NK-92 (cell line): ENCODE results near the gene EFR3B.
"Not testable (repeated sequence)": the region's sequence is repeated elsewhere in the genome, so short reads cannot be mapped to it uniquely, and the experiment has no call there.

Experiments used
- DNase-seq: peaks from one replicate; lab custom pipeline; 2025; ENCODE audit not compliant: unreplicated experiment; lab: John Stamatoyannopoulos, UW

Gene EFR3B, protein sequence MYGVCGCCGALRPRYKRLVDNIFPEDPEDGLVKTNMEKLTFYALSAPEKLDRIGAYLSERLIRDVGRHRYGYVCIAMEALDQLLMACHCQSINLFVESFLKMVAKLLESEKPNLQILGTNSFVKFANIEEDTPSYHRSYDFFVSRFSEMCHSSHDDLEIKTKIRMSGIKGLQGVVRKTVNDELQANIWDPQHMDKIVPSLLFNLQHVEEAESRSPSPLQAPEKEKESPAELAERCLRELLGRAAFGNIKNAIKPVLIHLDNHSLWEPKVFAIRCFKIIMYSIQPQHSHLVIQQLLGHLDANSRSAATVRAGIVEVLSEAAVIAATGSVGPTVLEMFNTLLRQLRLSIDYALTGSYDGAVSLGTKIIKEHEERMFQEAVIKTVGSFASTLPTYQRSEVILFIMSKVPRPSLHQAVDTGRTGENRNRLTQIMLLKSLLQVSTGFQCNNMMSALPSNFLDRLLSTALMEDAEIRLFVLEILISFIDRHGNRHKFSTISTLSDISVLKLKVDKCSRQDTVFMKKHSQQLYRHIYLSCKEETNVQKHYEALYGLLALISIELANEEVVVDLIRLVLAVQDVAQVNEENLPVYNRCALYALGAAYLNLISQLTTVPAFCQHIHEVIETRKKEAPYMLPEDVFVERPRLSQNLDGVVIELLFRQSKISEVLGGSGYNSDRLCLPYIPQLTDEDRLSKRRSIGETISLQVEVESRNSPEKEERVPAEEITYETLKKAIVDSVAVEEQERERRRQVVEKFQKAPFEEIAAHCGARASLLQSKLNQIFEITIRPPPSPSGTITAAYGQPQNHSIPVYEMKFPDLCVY

GRCh38 chr2:25041928-25042320 is at the start of gene EFR3B:
EFR3B (plus strand) TSS chr2:25042076; CDS start chr2:25042313, 237 bp downstream.
- peak; percentile 21 for DNase-seq

DNA sequence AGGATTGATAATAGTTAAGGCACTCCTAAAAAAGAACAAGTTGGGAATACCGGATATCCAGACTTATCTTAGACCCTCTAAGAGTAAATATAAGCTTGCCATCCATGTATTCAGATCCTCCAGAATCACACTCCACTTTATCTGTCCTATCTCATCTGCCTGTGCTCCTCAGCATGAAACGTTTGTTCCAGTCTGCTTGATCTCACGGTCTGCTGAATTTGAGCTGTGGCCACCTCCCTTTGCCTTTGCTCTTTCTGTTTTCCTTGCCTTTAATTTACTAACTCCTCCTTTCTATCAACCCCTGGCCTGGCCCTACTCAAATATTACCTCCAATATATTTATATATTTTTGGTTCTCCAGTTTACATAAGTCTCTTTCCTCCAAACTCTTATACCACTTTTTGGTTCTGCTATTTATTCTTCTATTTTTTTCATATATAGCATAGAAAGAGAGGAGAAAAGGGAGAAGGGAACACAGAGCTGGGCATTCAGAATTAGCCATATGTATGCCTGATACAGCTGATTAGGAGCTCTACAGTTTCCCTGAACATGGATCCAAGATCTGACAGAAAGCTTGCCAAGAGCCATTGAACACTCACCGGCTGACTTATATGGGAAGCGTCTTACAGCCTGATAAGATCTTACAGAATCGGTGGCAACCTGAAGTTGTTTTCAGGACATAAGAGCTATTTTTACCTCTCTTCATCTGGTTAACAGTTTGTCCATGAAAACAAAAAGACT is 48.3 kb upstream of the EFR3B start:
- DNase-seq: no peak

DNA sequence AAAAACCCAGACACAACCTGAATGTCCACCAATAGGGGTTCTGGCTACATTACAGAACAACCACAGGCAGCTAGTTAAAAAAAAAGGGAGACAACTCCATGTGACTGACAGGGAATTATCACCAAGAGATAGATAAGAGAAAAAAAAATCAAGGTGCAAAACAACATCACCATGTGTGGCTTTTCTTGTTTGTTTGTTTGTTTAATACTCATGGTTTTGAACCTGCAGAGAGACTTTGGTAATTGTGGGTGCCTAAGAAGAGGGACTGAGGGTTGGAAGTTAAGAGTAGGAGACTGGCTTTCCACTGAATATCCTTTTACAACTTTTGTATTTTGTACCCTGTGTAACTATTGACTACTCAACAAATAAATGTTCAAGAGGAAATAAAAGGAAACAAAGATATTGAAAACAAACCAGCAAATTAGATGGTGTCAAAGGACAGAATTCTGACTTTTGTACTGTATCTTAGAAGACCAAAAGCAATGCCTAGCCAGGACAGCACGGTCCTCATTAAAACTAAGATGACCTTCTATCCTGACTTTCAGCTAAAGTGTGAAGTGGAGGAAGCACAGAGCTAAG is 47.6 kb upstream of the EFR3B start:
- no peak for DNase-seq

GRCh38 chr2:24999097-24999496 is 42.8 kb upstream of the EFR3B start:
- not testable (repeated sequence) for DNase-seq

- DNase-seq: no peak
Observed at GRCh38 chr2:25000036-25000435, 41.8 kb upstream of the EFR3B start.

DNA sequence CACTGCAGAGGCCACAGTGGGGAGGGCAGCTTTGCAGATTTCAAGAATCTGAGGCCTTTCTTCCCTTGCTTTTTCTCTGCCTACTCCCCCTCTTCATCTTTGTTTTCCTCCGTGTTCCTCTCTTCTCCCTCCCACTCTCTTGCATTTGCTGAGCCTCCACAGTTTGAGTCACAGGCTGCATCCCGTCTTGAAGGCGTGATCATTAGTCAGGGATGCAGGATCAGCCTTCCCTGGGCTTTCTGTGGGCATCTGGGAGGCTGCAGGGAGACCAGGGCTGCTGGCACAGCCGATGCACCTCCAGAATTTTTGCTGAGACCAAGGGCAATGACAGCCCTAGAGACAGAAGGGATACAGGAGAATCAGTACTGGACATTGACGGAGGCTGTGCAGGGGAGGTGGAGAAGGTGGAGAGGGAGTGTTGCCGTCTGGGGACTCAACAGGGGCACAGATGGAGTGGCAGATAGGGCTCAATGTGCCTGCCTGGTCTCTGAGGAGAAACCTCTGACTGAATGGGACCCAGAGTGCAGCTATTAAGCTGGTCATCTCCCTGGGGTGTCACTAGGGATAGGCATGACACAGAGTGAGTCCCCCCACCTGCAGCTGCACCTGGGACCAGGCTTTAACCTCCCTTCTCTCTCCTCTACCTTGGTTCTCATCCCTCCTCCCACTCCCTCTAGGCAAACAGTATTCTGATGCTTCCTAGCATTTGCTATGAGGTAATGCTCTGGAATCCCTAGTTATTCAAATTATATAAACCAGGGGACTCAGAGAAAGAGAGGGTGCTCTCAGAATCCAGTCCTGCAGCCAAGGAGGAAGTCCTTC is 41.2 kb upstream of the EFR3B start:
- no peak for DNase-seq

GRCh38 chr2:25001325-25001637 is 40.6 kb upstream of the EFR3B start:
- no peak for DNase-seq

GRCh38 chr2:25002066-25002465 is 39.8 kb upstream of the EFR3B start:
- DNase-seq: no peak

GRCh38 chr2:25009954-25010353 is 31.9 kb upstream of the EFR3B start:
- no peak for DNase-seq

GRCh38 chr2:25011342-25011741 is 30.5 kb upstream of the EFR3B start:
- DNase-seq: not testable (repeated sequence)

DNA sequence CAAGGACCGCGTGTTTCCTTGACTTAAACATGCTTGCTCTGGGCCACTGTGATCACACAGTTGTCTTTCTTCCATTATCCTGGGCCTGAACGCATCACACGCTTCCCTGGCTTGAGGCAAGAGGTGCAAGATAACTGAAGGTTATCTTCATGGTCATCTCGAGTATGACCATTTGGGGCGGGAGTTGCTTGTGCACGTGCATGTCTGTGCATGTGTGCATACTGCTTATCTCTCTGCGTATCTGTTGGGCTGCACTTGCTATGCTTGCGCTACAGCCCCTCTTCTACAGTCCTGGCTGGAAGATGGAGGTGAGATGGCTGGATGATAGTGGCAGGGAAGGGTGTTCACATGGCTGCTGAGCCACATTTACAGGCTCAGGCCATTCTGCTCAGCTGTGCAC is 27.2 kb upstream of the EFR3B start:
- DNase-seq: no peak

GRCh38 chr2:25018681-25019080 is 23.2 kb upstream of the EFR3B start:
- no peak for DNase-seq

DNA sequence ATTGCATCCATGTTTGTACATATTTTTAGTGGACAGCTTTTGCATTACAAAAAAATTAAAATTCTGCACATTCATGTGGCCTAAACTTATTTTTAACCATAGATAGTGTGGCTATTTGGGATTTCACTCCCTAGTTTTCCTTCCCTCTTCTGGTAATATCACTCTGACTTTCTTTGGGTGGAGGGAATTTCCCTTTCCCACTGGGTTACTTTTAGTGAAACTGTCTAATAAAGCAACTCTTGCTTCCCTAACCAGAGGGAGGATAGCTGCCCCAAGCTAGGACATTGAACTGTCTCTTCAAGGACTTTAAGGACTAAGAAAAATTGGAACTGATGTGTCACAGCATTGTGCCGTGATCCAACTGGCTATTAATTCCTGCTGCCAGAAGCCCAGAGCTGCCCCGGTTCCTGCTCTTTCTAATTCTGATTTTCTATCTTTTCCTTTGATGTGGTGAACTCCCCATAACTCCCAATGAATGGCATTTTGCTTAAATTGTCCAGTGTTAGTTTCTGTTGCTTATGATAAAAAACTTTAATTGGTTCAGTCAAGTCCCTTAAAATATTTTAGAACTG is 20.0 kb upstream of the EFR3B start:
- DNase-seq: no peak

- DNase-seq: no peak
Observed at GRCh38 chr2:25023333-25023732, 18.5 kb upstream of the EFR3B start.

DNA sequence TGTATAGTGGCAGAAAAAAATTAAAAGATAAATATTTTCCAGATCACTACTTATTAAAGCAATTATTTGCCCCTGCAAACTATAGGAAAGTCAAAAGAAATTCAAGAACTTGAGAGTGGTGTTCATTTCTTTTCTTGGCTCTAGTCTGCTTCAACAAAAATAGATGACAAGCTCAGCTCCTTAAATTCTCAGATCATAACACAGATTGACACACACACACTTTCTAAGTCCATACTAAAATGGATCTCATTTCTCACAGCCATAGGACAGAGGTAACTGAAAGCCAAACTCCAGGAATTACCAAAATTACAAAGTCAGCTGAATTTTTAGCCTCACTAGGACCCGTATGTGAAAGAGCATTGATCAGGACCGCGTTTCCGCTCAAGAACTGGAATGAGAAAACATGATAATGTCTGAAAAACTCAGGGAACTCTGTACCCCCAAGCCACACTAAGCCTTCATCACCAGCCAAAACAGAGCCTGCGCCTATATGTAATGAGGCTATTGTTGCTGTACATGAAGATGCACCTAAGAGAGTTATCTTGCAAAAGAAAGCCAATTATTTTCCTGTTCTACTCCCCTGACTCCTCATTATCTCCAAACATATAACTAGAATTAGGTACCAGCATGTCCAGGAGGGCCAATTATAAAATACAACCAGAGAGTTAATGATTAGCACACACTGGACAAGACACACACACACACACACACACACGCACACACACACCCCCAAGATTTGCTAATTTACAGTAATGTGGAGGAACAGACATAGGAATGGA is 16.5 kb upstream of the EFR3B start:
- no peak for DNase-seq

- DNase-seq: no peak
Observed at GRCh38 chr2:25026008-25026530, 15.8 kb upstream of the EFR3B start.

DNA sequence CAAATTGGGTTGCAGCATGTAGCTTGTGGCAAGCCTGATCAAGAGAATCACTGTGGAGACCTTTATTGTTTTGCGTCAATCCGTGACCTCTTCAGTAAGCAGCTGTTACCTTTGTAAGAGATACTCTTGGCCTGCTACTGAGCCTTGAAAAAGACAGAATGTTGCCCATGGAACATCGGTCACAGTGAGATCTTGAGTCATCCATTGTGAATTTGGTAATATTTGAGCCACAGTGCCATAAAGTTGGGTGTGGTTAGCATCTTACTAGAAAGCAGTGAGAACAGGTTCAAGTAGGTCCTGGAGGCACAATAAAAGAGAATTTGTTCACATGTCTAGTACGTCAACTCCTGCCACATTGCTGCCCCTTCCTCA is 12.7 kb upstream of the EFR3B start:
- DNase-seq: no peak

GRCh38 chr2:25030702-25031101 is 11.2 kb upstream of the EFR3B start:
- no peak for DNase-seq

DNA sequence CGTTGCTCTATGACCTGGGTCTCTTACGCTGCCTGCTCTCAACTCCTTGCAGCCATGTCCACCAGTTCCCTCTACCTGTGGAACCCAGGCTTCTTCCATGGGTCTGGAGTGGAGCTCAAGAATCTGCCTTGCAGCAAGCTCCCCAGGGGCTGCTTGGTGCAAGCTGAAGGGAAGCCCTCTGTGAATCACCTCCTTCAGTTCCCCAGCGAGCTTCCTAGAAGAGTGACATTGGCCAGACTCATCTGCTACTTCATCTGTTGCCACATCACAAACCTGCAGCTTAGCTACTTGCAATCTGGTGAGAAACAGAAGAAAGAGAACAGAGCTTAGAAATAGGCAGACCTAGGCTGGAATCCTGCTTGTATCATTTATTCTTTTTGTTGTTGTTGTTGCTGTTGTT is 9.8 kb upstream of the EFR3B start:
- no peak for DNase-seq
